ENCODE results near the gene DGKI. TPM values are rescaled to one million over a fixed set of nuclear protein-coding genes. Genes with fewer than 3 reads are reported as not detected.

Gene DGKI
- total RNA-seq, 1 experiment from 2014 or later = 0.41 TPM

- intact Hi-C loops (cut with micrococcal nuclease; ENCODE audit: unreplicated experiment) = loop anchor here (5.0 kb wide), 1 partner anchor 71 kb away; no protein-coding TSS in a partner anchor
- no peaks in the 10 kb centered on the region for H3K36me3 ChIP-seq (ENCODE audit: low read depth)
- no peak overlapping the region for H3K4me2 ChIP-seq
- no peak overlapping the region for H3K27ac ChIP-seq
- 0 out of 2 replicates have a peak, but pooled peaks cover 2% of the 10 kb centered on the region for H3K9me2 ChIP-seq (ENCODE audit: insufficient read depth)
- BruUV-seq (replicated peaks) = no TSS peak
- no peak overlapping the region for H2AFZ ChIP-seq
- TF ChIP-seq CTCF (conservative IDR thresholded peaks at IDR 0.05) (no peak), EZH2 (IDR thresholded peaks at IDR 0.05; ENCODE audit: low read depth) (no peak)
- no peaks in the 10 kb centered on the region for H3K27me3 ChIP-seq (ENCODE audit: insufficient read depth, low read depth)
- 0 out of 2 replicates have a peak, but pooled peaks cover 8% of the 10 kb centered on the region for H3K4me1 ChIP-seq (replicated peaks; ENCODE audit: insufficient read depth)
- H3F3A ChIP-seq (ENCODE audit: insufficient read depth, low read depth) = no peaks in the 10 kb centered on the region
- H3K4me3 ChIP-seq = no peak overlapping the region
- CTCF ChIA-PET = interaction anchor here (0.6 kb wide), 1 partner anchor 9 kb away, joined by 12 read pairs; no protein-coding TSS in a partner anchor
- POLR2A ChIA-PET (ENCODE audit: unreplicated experiment) = no interaction called here
- H3K79me2 ChIP-seq (ENCODE audit: low read depth) = no peaks in the 10 kb centered on the region
- H3K9me3 ChIP-seq (ENCODE audit: insufficient read depth, low read depth) = no peaks in the 10 kb centered on the region; the same call in 1 of the 2 replicates
- DNase-seq = no peak
- no peaks in the 10 kb centered on the region for H4K20me1 ChIP-seq (ENCODE audit: insufficient read depth)
Measured at GRCh38 chr7:137578541-137578940, 268.2 kb downstream of the DGKI start.

- DNase-seq = no peak
- ChIA-PET POLR2A (ENCODE audit: unreplicated experiment) (no interaction called here), CTCF (no interaction called here)
- TF ChIP-seq EZH2 (IDR thresholded peaks at IDR 0.05; ENCODE audit: low read depth) = no peak
- no peak for TF ChIP-seq CTCF (conservative IDR thresholded peaks at IDR 0.05)
- 0 out of 2 replicates have a peak, but pooled peaks cover 8% of the 10 kb centered on the region for H3K4me1 ChIP-seq (replicated peaks; ENCODE audit: insufficient read depth)
- no peaks in the 10 kb centered on the region for H3K79me2 ChIP-seq (ENCODE audit: low read depth)
- H2AFZ ChIP-seq = peak overlapping the region; percentile 12; the same call in 1 of the 2 replicates
- no peaks in the 10 kb centered on the region for H3K36me3 ChIP-seq (ENCODE audit: low read depth)
- H3F3A ChIP-seq (ENCODE audit: insufficient read depth, low read depth) = no peaks in the 10 kb centered on the region
- H3K9me3 ChIP-seq (ENCODE audit: insufficient read depth, low read depth) = no peaks in the 10 kb centered on the region
- H3K27me3 ChIP-seq (ENCODE audit: insufficient read depth, low read depth) = no peaks in the 10 kb centered on the region
- H3K4me3 ChIP-seq = no peak overlapping the region
- intact Hi-C loops (cut with micrococcal nuclease; ENCODE audit: unreplicated experiment) = loop anchor here (5.0 kb wide), 1 partner anchor 70 kb away; no protein-coding TSS in a partner anchor
- no peak overlapping the region for H3K4me2 ChIP-seq
- no peaks in the 10 kb centered on the region for H4K20me1 ChIP-seq (ENCODE audit: insufficient read depth)
- no peaks in the 10 kb centered on the region for H3K9me2 ChIP-seq (ENCODE audit: insufficient read depth)
- no peak overlapping the region for H3K27ac ChIP-seq
- no TSS peak for BruUV-seq (replicated peaks)
Measured at GRCh38 chr7:137577184-137577583, 269.6 kb downstream of the DGKI start.

- no TSS peak for BruUV-seq (replicated peaks)
- Histone ChIP-seq H2AFZ (no peak overlapping the region), H3K9me2 (ENCODE audit: insufficient read depth) (no peaks in the 10 kb centered on the region), H3K36me3 (ENCODE audit: low read depth) (no peaks in the 10 kb centered on the region), H3K79me2 (ENCODE audit: low read depth) (no peaks in the 10 kb centered on the region), H3K4me1 (replicated peaks; ENCODE audit: insufficient read depth) (0 out of 2 replicates have a peak, but pooled peaks cover 8% of the 10 kb centered on the region), H3K9me3 (ENCODE audit: insufficient read depth, low read depth) (no peaks in the 10 kb centered on the region), H4K20me1 (ENCODE audit: insufficient read depth) (no peaks in the 10 kb centered on the region), H3K27ac (no peak overlapping the region), H3K4me3 (no peak overlapping the region), H3F3A (ENCODE audit: insufficient read depth, low read depth) (no peaks in the 10 kb centered on the region), H3K27me3 (ENCODE audit: insufficient read depth, low read depth) (no peaks in the 10 kb centered on the region), H3K4me2 (no peak overlapping the region)
- TF ChIP-seq CTCF (conservative IDR thresholded peaks at IDR 0.05) (no peak), EZH2 (IDR thresholded peaks at IDR 0.05; ENCODE audit: low read depth) (no peak)
- POLR2A ChIA-PET (ENCODE audit: unreplicated experiment) = no interaction called here
- CTCF ChIA-PET = no interaction called here
- no peak for DNase-seq
- intact Hi-C loops (cut with micrococcal nuclease; ENCODE audit: unreplicated experiment) = loop anchor here (5.0 kb wide), 1 partner anchor 69 kb away; no protein-coding TSS in a partner anchor
Measured at GRCh38 chr7:137576481-137576880, 270.3 kb downstream of the DGKI start.
